Adrenal gland (tissue), 12 donors: ENCODE results near the gene ANXA4. TPM values are rescaled to one million over a fixed set of nuclear protein-coding genes. Genes with fewer than 3 reads are reported as not detected.

Experiments used
- DNase-seq, 7 donors: peaks; one replicate each; pipeline ENCODE4 v3.0.0-alpha.2; 2019 to 2020
- H3K27ac ChIP-seq, 5 donors: fragments of 200-600 bp; sonication (generic) in 4 of 5; 1 replicate in 3 of 5; 2 replicates in 2 of 5; pipeline versions ENCODE4 v1.5.1 to v1.8.0; 2016 to 2020; ENCODE audit warnings: mild to moderate bottlenecking in 1 of 5
- H3K27me3 ChIP-seq: fragments of 200-600 bp; 2 replicates; pipeline ENCODE4 v1.8.0; 2021
- H3K36me3 ChIP-seq, 2 donors: fragments of 200-600 bp; replicated peaks in 1 of 2; 1 replicate in 1 of 2; 2 replicates in 1 of 2; pipeline versions ENCODE4 v1.5.1 to v1.8.0; 2018 to 2022
- H3K4me1 ChIP-seq, 2 donors: fragments of 200-600 bp; replicated peaks in 1 of 2; 1 replicate in 1 of 2; 2 replicates in 1 of 2; pipeline versions ENCODE4 v1.5.1 to v1.8.0; 2018 to 2021
- H3K4me3 ChIP-seq, 4 donors: fragments of 200-600 bp; sonication (generic) in 3 of 4; one replicate each; pipeline ENCODE4 v1.5.1; 2016 to 2018
- H3K9me3 ChIP-seq, 3 donors: fragments of 200-600 bp; sonication (generic) in 1 of 3; replicated peaks in 1 of 3; 1 replicate in 2 of 3; 2 replicates in 1 of 3; pipeline versions ENCODE4 v1.5.1 to v1.8.0; 2016 to 2021
- CTCF ChIP-seq, 6 experiments: fragments of 450-650 bp in 4 of 6; fragments of 200-600 bp in 2 of 6; sonication (generic) in 1 of 6; IDR thresholded peaks; 1 replicate in 5 of 6; 2 replicates in 1 of 6; pipeline versions ENCODE4 v1.5.1 to v1.8.0; 2016 to 2021; ENCODE audit warnings: antibody characterized with exemption in 6 of 6, mild to moderate bottlenecking in 2 of 6, moderate library complexity in 1 of 6
- POLR2A ChIP-seq, 2 donors: fragments of 450-650 bp; IDR thresholded peaks; one replicate each; pipeline ENCODE4 v1.6.1; 2017; ENCODE audit warnings: antibody characterized with exemption in 2 of 2, mild to moderate bottlenecking in 2 of 2, moderate library complexity in 1 of 2
- WGBS, 4 donors: extraction: QIAGEN DNeasy Blood & Tissue Kit in 2 of 4; methylation state at CpG; one replicate each; pipeline versions ENCODE4 v1.1.5 to v1.1.7; 2013 to 2017; 5-methylcytosine and 5-hydroxymethylcytosine counted together
- intact Hi-C, 2 donors: fragments of 100-400 bp; cut with DNase I; formaldehyde crosslinking; loops; one replicate each; pipeline versions ENCODE4 v1.14.1 to v1.15.0; 2022 to 2023
- polyA plus RNA-seq, 3 donors: library from polyadenylated mRNA; stranded (reverse); fragments of 200-250 nt in 2 of 3; fragments of 350-450 nt in 1 of 3; fragmentation: Illumina TruSeq in 1 of 3; extraction: RNeasy Lipid Tissue Mini Kit (QIAGEN cat#74804) in 1 of 3; gene quantifications; one replicate each; pipeline ENCODE4 v1.2.3, GENCODE V29; 2013 to 2014
- total RNA-seq, 9 donors: library from RNA; depleted of rRNA in 4 of 9; stranded (reverse); fragments of >200 nt in 4 of 9; fragments of 120-200 nt in 1 of 9; fragmentation: NEBNext Ultra II Directional in 1 of 9; extraction: Animal tissue kit (Norgen Biotek cat#: 25700) in 1 of 9; gene quantifications; one replicate each; pipeline versions ENCODE4 v1.1.0 to v1.2.4, GENCODE V29; 2013 to 2023
- donor health status: healthy with polysubstance abuse.
- donor health status: Bipolar disorder and iron deficiency.
- donor health status: DM: yes; HTN: yes; CAD: no.
- donor health status: DM: no; HTN: no; CAD: no.
- donor health status: DM: no; HTN: no; CAD: no.
- donor health status: DM: yes; HTN: yes; CAD: no.

Gene ANXA4
- total and polyA plus RNA-seq, 12 donors = 20.6 to 57.4 (median 33.1) TPM

- intact Hi-C loops = no loop called here
- Histone ChIP-seq H3K27ac (no peak overlapping the region), H3K9me3 (no peaks in the 10 kb centered on the region), H3K27me3 (no peaks in the 10 kb centered on the region), H3K4me1 (peaks cover 0 to 6% of the 10 kb centered on the region in 2 donors), H3K4me3 (no peak overlapping the region), H3K36me3 (no peaks in the 10 kb centered on the region)
- WGBS, 4 donors = 75 to 88% (median 82%) methylated on average over 6 of the region's 6 CpGs
- no peak for DNase-seq
- TF ChIP-seq POLR2A (IDR thresholded peaks at IDR 0.05) (no peak), CTCF (IDR thresholded peaks at IDR 0.05) (no peak)
Observed at GRCh38 chr2:69693775-69694450, 48.0 kb upstream of the ANXA4 start.

- Histone ChIP-seq H3K4me3 (no peak overlapping the region), H3K9me3 (no peaks in the 10 kb centered on the region), H3K27ac (no peak overlapping the region), H3K4me1 (peaks cover 0 to 6% of the 10 kb centered on the region in 2 donors), H3K27me3 (no peaks in the 10 kb centered on the region), H3K36me3 (no peaks in the 10 kb centered on the region)
- WGBS, 4 donors = 67 to 76% (median 72%) methylated on average over 12 of the region's 12 CpGs
- intact Hi-C loops = no loop called here
- TF ChIP-seq POLR2A (IDR thresholded peaks at IDR 0.05) = no peak
- TF ChIP-seq CTCF (IDR thresholded peaks at IDR 0.05) = no peak
- DNase-seq = no peak
Observed at GRCh38 chr2:69694894-69695849, 46.8 kb upstream of the ANXA4 start.

GRCh38 chr2:69695850-69696216 is 46.1 kb upstream of the ANXA4 start:
- intact Hi-C loops = no loop called here
- TF ChIP-seq POLR2A (IDR thresholded peaks at IDR 0.05) = no peak
- TF ChIP-seq CTCF (IDR thresholded peaks at IDR 0.05) = no peak
- no peak overlapping the region for H3K27ac ChIP-seq
- no peaks in the 10 kb centered on the region for H3K36me3 ChIP-seq
- H3K4me1 ChIP-seq = peaks cover 0 to 6% of the 10 kb centered on the region in 2 donors
- DNase-seq = no peak
- 61 to 96% (median 77%) methylated on average over 2 of the region's 2 CpGs for WGBS, 4 donors
- H3K27me3 ChIP-seq = no peaks in the 10 kb centered on the region
- H3K4me3 ChIP-seq = no peak overlapping the region
- H3K9me3 ChIP-seq = no peaks in the 10 kb centered on the region

GRCh38 chr2:69700381-69700780 is 41.6 kb upstream of the ANXA4 start:
- WGBS, 4 donors = 92 to 95% (median 94%) methylated on average over 5 of the region's 5 CpGs
- intact Hi-C loops = no loop called here
- Histone ChIP-seq H3K9me3 (no peaks in the 10 kb centered on the region), H3K36me3 (no peaks in the 10 kb centered on the region), H3K27ac (no peak overlapping the region), H3K4me1 (no peaks in the 10 kb centered on the region), H3K27me3 (no peaks in the 10 kb centered on the region), H3K4me3 (no peak overlapping the region)
- DNase-seq = no peak
- TF ChIP-seq CTCF (IDR thresholded peaks at IDR 0.05) = no peak
- no peak for TF ChIP-seq POLR2A (IDR thresholded peaks at IDR 0.05)
